ENCODE measurements around the gene STX10. TPM values are rescaled to one million over a fixed set of nuclear protein-coding genes. Genes with fewer than 3 reads are reported as not detected.

Gene STX10
- total and polyA plus RNA-seq, 9 of the 15 experiments (the other 6 are each of a cell fraction or from before 2014, with no cell fraction given) = 0.51 to 66.3 (median 31.0) TPM

DNA sequence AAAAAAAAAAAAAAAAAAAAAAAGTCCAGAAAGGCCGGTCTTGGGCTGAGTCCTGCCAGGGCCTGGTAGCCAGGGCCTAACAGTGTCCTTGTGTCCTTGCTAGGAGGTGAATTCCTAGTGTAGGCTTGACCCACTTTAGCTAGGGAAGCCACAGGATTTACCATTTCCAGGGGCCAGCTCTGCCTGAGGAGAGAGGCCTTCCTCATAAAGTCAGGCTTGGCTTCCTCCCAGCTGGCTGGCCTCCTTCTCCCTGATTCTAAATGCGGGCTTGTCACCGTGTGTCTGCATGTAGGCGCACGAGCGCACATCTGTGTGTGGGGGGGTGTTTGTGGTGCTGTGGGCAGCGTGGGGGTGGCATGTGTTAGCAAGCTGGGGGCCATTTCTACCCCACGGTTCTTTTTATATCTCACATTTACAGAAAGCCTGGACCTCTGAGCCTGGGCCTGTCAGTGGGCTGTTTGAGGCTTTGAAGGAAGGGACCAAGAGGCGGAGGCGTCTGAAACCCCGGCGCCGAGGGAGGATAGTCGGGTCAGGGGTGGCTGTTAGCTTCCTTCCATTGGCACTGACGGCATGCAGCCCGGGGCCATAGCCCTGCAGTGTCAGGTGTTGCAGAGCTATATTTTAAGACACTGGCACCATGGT, 31.7 kb upstream of the STX10 start:
- no TSS peak for BruUV-seq (replicated peaks)
- ATAC-seq = peak; percentile 64
- TF ChIP-seq CLOCK (CRISPR knock-in tag; IDR thresholded peaks at IDR 0.05; ENCODE audit: borderline replicate concordance) (no peak), NR1H2 (CRISPR knock-in tag; IDR thresholded peaks at IDR 0.05) (no peak), BHLHE40 (IDR thresholded peaks at IDR 0.05; ENCODE audit: low read length) (peak; percentile 61), VEZF1 (CRISPR knock-in tag; IDR thresholded peaks at IDR 0.05) (peak; percentile 69; the same call in 1 of the 2 replicates), NR2F6 (CRISPR knock-in tag; IDR thresholded peaks at IDR 0.05) (no peak), UBTF (IDR thresholded peaks at IDR 0.05; ENCODE audit: borderline replicate concordance in 1 of 2, low read depth in 2 of 2, low read length in 2 of 2) (0 out of 4 replicates have a peak, but pooled peaks of 1 of the 2 experiments have one; percentile 42), ETS2 (tag; IDR thresholded peaks at IDR 0.05; ENCODE audit: borderline replicate concordance, poor library complexity, severe bottlenecking) (no peak), HINFP (tag; conservative IDR thresholded peaks at IDR 0.05; ENCODE audit: low read depth) (no peak), SPI1 (IDR thresholded peaks at IDR 0.05; ENCODE audit: borderline replicate concordance, low read depth, low read length) (peak; percentile 5; the same call in 1 of the 2 replicates)
- TF ChIP-seq, protein P1, sequence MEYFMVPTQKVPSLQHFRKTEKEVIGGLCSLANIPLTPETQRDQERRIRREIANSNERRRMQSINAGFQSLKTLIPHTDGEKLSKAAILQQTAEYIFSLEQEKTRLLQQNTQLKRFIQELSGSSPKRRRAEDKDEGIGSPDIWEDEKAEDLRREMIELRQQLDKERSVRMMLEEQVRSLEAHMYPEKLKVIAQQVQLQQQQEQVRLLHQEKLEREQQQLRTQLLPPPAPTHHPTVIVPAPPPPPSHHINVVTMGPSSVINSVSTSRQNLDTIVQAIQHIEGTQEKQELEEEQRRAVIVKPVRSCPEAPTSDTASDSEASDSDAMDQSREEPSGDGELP (CRISPR knock-in tag; IDR thresholded peaks at IDR 0.05; ENCODE audit: borderline replicate concordance) = peak; percentile 37; the same call in 1 of the 2 replicates

More for the DNA sequence above, 31.7 kb upstream of the STX10 start:
- H3K36me3 ChIP-seq (ENCODE audit: control insufficient read depth, insufficient read depth, low read length) = no peaks in the 10 kb centered on the region
- peaks cover 0 to 15% of the 10 kb centered on the region in 2 experiments; a peak in 3 of 5 replicates for H3K4me1 ChIP-seq (replicated peaks in 1 of 2; ENCODE audit: control insufficient read depth in 2 of 2, insufficient read depth in 2 of 2, low read length in 2 of 2)
- H3K9me1 ChIP-seq (ENCODE audit: control insufficient read depth, insufficient read depth, low read length) = no peaks in the 10 kb centered on the region
- H3K79me2 ChIP-seq (ENCODE audit: control insufficient read depth, insufficient read depth, low read length) = no peaks in the 10 kb centered on the region
- no peak overlapping the region for H3K27ac ChIP-seq (ENCODE audit: extremely low read depth, low read depth, low read length)
- intact Hi-C loops (cut with micrococcal nuclease) (no loop called here), in situ Hi-C loops (cut with MboI) (no loop called here)
- peak; percentile 51 for FAIRE-seq
- peak in 3 of 4 experiments; percentile 16 to 31 (median 27) for DNase-seq (ENCODE audit: extremely low read depth in 1 of 4, low spot score in 3 of 4)
- no peaks in the 10 kb centered on the region for H4K20me1 ChIP-seq (replicated peaks; ENCODE audit: control insufficient read depth, insufficient read depth, low read length)
- H3K4me3 ChIP-seq = no peak overlapping the region
- CTCF ChIA-PET (ENCODE audit: low intra/inter-chr PET ratio) = interaction anchor here (0.6 kb wide), 1 partner anchor 101 kb away, joined by 3 read pairs; no protein-coding TSS in a partner anchor
- no peak overlapping the region for H3K4me2 ChIP-seq (ENCODE audit: insufficient read depth, low read length)
- H2AFZ ChIP-seq (ENCODE audit: low read depth, low read length) = peak overlapping the region; percentile 58
- no peaks in the 10 kb centered on the region for H3K27me3 ChIP-seq (ENCODE audit: control insufficient read depth in 2 of 2, insufficient read depth in 2 of 2, low read length in 2 of 2)
- POLR2A ChIA-PET = interaction anchor here (0.6 to 2.7 kb wide), 3 partner anchors 15 to 32 kb away, joined by 3 to 11 read pairs (median 7); no protein-coding TSS in a partner anchor
- H3K9ac ChIP-seq (ENCODE audit: insufficient read depth in 1 of 2, low read depth in 2 of 2, low read length in 2 of 2) = peak overlapping the region in 1 of 2 experiments; percentile 66; a peak in 2 of 4 replicates
- 50% methylated on average over 16 of the region's 16 CpGs for WGBS (ENCODE audit: insufficient coverage, low coverage, missing lambda C conversion rate)
- no peaks in the 10 kb centered on the region for H3K9me3 ChIP-seq (replicated peaks; ENCODE audit: control insufficient read depth, insufficient read depth, low read depth, low read length)

Data from K562 (cell line).